Chondrocyte (in vitro differentiated cells): ENCODE data around the gene CACNG4. TPM values are rescaled to one million over a fixed set of nuclear protein-coding genes. Genes with fewer than 3 reads are reported as not detected.

ENCODE experiments used
- DNase-seq: peaks from one replicate; pipeline ENCODE4 v3.0.0; 2021; ENCODE audit warnings: mixed read lengths, low spot score
- H3K27ac Mint-ChIP-seq: one replicate; pipeline ENCODE4 v1.8.0; 2021; ENCODE audit warnings: mild to moderate bottlenecking, moderate library complexity, mixed read lengths; ENCODE audit not compliant: unreplicated experiment
- H3K27me3 Mint-ChIP-seq: 2 replicates; pipeline ENCODE4 v1.8.0; 2021; ENCODE audit warnings: low read depth, mixed read lengths
- H3K36me3 Mint-ChIP-seq: 2 replicates; pipeline ENCODE4 v1.8.0; 2021; ENCODE audit warnings: low read depth, mixed read lengths
- H3K4me1 Mint-ChIP-seq: 2 replicates; pipeline ENCODE4 v1.8.0; 2021; ENCODE audit warnings: low read depth, mild to moderate bottlenecking, mixed read lengths
- H3K4me3 Mint-ChIP-seq: one replicate; pipeline ENCODE4 v1.8.0; 2021; ENCODE audit warnings: mild to moderate bottlenecking, moderate library complexity, mixed read lengths; ENCODE audit not compliant: unreplicated experiment
- H3K9me3 Mint-ChIP-seq: 2 replicates; pipeline ENCODE4 v1.8.0; 2021; ENCODE audit warnings: low read depth, mixed read lengths
- CTCF ChIP-seq: fragments of 200-600 bp; sonication (generic); IDR thresholded peaks from 2 replicates; pipeline ENCODE4 v1.5.0; 2021; ENCODE audit warnings: antibody characterized with exemption, mild to moderate bottlenecking, moderate library complexity
- total RNA-seq: library from RNA; stranded (reverse); gene quantifications from 3 replicates; pipeline ENCODE4 v1.2.1, GENCODE V29; 2021

The CACNG4 gene
- total RNA-seq, 1 donor from 2014 or later, result 2.9 TPM

- Mint-ChIP-seq H3K4me3 (no peak overlapping the region), H3K4me1 (no peaks in the 10 kb centered on the region), H3K36me3 (peaks cover 9% of the 10 kb centered on the region), H3K27me3 (peaks cover 8% of the 10 kb centered on the region), H3K27ac (no peak overlapping the region), H3K9me3 (peaks cover 22% of the 10 kb centered on the region)
- no peak for TF ChIP-seq CTCF
- no peak for DNase-seq
Observed at GRCh38 chr17:67051155-67051538, 86.6 kb downstream of the CACNG4 start.

DNA sequence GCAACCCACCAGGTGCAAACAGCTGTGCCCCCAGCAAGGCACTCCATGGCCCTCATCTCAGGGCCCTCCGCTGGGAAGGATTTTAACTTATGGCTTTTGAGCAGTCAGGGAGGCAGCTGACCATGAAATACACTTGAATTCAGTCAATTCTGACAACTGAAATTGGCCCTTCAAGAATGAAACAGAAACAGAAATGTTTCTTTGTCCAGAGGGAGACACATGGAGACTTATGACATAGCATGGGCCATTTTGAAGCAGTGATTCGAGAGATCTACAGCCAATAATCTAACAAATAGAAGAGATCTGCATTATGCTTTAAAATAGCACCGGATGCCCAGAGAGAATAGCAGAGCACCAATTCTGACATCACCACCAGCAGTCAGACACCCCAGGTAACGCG is 87.3 kb downstream of the CACNG4 start:
- no peaks in the 10 kb centered on the region for H3K4me1 Mint-ChIP-seq
- H3K27me3 Mint-ChIP-seq, result peaks cover 5% of the 10 kb centered on the region
- TF ChIP-seq CTCF, result no peak
- no peak overlapping the region for H3K27ac Mint-ChIP-seq
- H3K4me3 Mint-ChIP-seq, result no peak overlapping the region
- DNase-seq, result no peak
- peaks cover 9% of the 10 kb centered on the region for H3K36me3 Mint-ChIP-seq
- peaks cover 22% of the 10 kb centered on the region for H3K9me3 Mint-ChIP-seq

DNA sequence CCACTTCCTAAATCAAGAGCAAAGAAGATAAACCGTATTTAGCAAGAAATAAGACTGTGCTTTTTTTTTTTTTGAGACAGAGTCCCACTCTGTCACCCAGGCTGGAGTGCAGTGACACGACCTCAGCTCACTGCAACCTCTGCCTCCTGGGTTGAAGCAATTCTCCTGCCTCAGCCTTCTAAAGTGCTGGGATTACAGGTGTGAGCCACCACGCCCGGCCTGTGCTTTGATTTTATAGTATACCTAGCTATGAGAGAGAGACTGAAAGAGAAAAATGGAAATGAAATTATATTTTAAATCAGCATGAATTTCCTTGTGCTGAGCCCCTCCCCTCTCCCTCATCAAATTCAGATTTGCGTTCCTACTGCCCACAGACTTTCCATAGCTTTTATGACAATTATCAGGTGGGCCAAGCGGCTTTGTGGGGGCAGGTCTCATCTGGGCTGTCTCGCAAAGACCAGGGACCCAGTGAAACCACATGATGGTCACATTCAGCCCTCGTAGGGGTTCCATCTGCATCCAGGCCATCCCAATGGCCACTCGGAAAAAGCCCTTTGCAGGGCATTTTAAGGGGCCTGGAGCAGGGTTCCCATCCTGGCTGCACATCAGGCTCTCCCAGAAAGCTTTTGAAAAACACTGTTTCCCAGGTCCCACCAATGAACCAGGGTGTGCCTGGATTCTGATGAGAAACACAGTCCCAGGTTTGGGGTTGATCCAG is 88.4 kb downstream of the CACNG4 start:
- H3K9me3 Mint-ChIP-seq, result peaks cover 17% of the 10 kb centered on the region
- no peak for DNase-seq
- no peak for TF ChIP-seq CTCF
- no peaks in the 10 kb centered on the region for H3K27me3 Mint-ChIP-seq
- H3K36me3 Mint-ChIP-seq, result peaks cover 8% of the 10 kb centered on the region
- H3K27ac Mint-ChIP-seq, result no peak overlapping the region
- H3K4me1 Mint-ChIP-seq, result no peaks in the 10 kb centered on the region
- H3K4me3 Mint-ChIP-seq, result no peak overlapping the region

GRCh38 chr17:67053438-67054000 is 89.0 kb downstream of the CACNG4 start:
- TF ChIP-seq CTCF, result no peak
- H3K4me3 Mint-ChIP-seq, result no peak overlapping the region
- no peaks in the 10 kb centered on the region for H3K27me3 Mint-ChIP-seq
- H3K27ac Mint-ChIP-seq, result no peak overlapping the region
- H3K4me1 Mint-ChIP-seq, result no peaks in the 10 kb centered on the region
- peaks cover 12% of the 10 kb centered on the region for H3K9me3 Mint-ChIP-seq
- no peak for DNase-seq
- peaks cover 8% of the 10 kb centered on the region for H3K36me3 Mint-ChIP-seq

- no peak overlapping the region for H3K27ac Mint-ChIP-seq
- peaks cover 7% of the 10 kb centered on the region for H3K9me3 Mint-ChIP-seq
- H3K27me3 Mint-ChIP-seq, result no peaks in the 10 kb centered on the region
- no peak for DNase-seq
- TF ChIP-seq CTCF, result no peak
- H3K36me3 Mint-ChIP-seq, result peaks cover 2% of the 10 kb centered on the region
- no peak overlapping the region for H3K4me3 Mint-ChIP-seq
- no peaks in the 10 kb centered on the region for H3K4me1 Mint-ChIP-seq
Observed at GRCh38 chr17:67054011-67054591, 89.6 kb downstream of the CACNG4 start.
